NCI-H446 (cell line): ENCODE measurements around the gene NUFIP2.
A peak's percentile ranks its signal among the peaks of the same experiment; 100 is the strongest.
"Not testable (repeated sequence)": the region's sequence is repeated elsewhere in the genome, so short reads cannot be mapped to it uniquely, and the experiment has no call there.

ENCODE experiments used
- DNase-seq, 2 experiments: peaks; one replicate each; lab custom pipeline; 2025; lab: John Stamatoyannopoulos, UW

NUFIP2 gene

GRCh38 chr17:29237476-29238132 is 56.3 kb downstream of the NUFIP2 start:
- no peak for DNase-seq

GRCh38 chr17:29235904-29236303 is 58.0 kb downstream of the NUFIP2 start:
- DNase-seq = no peak

- not testable (repeated sequence) for DNase-seq
These were observed 59.0 kb downstream of the NUFIP2 start for GRCh38 chr17:29234972-29235371.

GRCh38 chr17:29233301-29233700 is 60.6 kb downstream of the NUFIP2 start:
- no peak for DNase-seq

DNA sequence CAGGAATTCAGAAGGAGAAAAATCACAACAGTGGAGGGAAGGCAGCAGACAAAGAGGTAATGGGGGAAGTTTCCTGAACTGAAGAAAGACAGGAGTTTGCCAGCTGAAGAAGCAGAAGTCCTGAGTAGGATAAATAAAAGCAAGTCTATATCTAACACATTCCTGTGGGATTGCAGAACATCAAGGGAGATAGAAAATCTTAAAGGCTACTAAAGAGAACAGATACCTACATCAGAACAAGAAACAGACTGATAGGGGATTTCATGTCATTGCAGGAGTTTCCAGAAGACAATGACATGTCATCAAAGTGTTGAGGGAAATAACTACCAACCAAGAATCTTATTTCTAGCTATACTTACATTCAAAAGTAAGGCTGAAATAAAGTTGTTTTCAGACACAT is 68.6 kb downstream of the NUFIP2 start:
- DNase-seq = no peak

GRCh38 chr17:29221338-29221737 is 72.6 kb downstream of the NUFIP2 start:
- not testable (repeated sequence) for DNase-seq

GRCh38 chr17:29219378-29220047 is 74.4 kb downstream of the NUFIP2 start:
- DNase-seq = peak; percentile 63 to 80

DNA sequence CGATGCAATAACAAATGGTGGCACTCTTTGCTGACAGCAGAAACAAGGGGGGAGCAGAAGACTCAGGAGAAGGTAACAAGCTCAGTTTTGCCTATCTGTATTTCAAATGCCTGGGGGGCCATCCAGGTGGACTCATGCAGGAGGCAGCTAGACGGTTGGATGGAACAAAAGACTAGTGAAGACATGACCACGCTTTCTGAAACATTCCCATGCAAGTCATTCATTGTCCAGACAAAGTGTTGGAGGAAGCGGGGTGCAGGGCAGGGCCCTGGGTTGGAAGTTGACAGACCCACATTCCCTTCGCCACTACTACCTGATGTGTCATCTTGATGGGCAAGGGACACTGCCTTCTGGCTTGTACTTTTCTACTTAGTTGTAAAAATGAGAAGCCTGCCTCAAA is 77.1 kb downstream of the NUFIP2 start:
- DNase-seq = no peak

DNA sequence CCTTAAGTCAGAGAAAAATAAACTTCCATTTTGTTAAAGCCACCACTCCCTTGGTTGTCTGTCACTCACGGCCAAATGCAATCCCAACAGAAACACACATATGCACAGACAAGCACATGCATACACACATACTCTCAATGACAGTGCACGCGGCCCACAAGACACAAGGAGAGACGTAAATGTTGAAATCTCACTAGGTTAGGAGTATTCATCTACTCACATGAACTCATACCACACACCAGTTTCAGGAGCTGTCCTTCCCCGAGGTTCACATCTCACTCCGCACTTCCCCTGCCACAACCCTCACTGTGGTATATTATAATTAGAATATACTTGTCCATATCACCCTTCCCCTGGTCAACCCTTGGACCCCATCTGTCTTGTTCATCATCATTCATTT is 77.8 kb downstream of the NUFIP2 start:
- no peak for DNase-seq

DNA sequence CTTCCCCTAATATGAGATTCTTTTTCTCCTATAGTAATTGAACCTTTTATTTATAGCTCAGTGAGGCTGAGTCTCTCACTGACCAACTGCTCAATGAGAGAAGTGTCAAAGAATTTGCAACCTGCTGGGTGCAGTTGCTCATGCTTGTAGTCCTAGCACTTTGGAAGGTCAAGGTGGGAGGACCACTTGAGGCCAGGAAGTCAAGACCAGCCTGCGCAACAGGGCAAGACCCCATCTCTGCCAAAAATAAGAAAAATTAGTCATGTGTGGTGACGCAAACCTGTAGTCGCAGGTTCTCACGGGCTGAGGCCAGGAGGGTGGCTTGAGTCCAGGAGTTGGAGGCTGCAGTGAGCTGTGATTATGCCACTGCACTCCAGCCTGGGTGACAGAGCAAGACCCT is 78.2 kb downstream of the NUFIP2 start:
- no peak for DNase-seq

DNA sequence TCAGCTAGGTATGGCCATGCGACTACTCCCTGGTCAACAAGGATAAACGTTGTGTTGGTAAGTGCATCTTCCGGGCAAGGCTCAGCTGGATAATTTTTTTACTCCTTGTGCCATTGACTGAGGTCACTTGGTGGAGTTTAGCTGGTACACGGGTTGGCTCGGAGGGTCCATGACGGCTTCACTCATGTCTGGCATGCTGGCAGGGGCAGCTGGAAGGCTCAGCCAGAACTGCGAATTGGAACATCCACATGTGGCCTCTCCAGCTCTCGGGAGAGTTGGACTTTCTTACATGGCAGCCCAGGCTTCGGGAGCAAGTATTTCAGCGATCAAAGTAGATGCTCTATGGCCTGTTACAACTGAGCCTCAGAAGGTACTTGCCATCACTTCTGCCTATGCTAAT is 78.8 kb downstream of the NUFIP2 start:
- no peak for DNase-seq

- no peak for DNase-seq
These were observed 79.5 kb downstream of the NUFIP2 start for GRCh38 chr17:29214215-29215146.

- DNase-seq = no peak
These were observed 81.2 kb downstream of the NUFIP2 start for GRCh38 chr17:29212681-29213121.

DNA sequence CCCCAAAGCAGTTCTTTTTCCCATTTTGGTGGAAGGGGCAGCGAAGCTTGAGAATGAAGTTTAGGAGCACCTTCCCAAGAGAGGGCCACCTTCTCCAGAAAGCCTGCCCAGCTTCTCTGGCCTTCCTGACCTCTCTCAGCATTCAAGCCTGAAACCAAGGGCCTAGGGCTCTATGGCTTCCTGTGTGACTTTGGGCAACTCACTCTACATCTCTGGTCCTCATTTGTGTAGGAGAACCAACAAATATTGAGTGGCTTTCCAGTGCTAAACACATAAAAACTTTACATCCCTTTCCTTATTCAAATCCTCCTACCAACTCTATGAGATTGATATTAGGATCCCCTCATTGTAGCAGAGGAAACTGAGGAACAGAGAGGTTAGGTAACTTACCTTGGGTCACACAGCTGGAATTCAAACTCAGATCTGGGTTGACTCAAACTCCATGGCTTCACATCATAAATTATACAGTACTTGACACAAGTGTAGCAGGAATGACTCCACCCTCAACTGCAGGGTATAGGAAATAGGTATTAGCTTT is 81.8 kb downstream of the NUFIP2 start:
- no peak for DNase-seq

DNA sequence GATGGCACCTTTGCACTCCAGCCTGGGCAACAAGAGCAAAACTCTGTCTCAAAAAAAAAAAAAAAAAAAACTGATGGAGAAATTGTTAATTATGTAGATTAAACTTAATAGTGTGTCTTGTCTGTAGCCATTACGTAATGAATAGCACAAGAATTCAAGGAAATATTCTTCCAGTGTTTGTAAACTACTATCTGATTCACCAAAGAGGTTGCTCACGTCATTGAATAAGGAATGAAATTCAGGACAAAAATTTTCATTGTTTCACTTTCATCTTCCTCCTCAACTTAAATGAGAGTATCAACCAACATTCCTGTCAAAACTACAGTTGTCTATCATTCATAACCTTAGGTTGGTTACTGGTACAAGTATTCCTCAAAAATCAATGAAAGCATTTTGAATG is 83.1 kb downstream of the NUFIP2 start:
- no peak for DNase-seq

DNA sequence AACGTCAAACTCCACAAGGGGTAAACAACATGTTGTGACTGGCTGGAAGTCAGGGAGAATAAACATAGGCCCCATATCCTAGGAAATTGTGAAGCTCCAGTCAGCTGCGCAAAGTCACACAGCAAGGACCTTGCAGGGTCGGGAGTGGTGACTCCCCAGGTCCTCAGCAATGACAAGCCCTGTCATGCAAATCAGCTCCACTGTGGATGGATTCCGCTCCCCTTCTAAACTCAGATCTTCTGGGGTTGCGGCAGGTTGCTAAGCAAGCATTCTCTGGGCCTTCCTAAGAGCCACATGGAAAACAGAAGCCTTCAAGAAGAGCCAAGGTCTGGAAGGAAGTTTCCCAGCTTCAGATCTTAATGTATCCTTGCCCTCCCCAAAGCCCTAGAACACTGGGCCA is 84.9 kb downstream of the NUFIP2 start:
- DNase-seq = no peak

- no peak for DNase-seq
These were observed 86.0 kb downstream of the NUFIP2 start for GRCh38 chr17:29207975-29208374.
